ENCODE measurements around the gene PPID. TPM values are rescaled to one million over a fixed set of nuclear protein-coding genes. Genes with fewer than 3 reads are reported as not detected.

PPID gene
- polyA plus RNA-seq, 4 donors = 28.4 to 91.3 (median 40.0) TPM

DNA sequence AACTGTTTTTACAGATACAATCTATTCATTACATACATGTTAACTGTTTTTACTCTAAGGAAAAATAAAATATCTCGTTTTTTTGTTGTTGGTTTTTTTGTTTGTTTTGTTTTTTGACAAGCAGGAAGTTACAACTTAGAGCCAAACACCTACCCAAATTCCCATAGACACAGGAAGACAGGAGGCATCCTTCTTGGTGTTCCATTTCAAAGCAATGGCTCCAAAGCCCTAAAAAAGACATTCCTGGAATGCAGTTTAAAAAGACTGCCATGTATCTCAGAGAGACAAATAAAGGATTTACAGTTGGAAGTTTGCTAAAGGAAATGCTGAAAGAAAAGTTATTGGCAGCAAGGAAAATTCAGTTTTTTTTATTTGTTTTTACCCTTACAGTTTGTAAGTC, 34.4 kb downstream of the PPID start:
- Histone ChIP-seq H3K27me3 (ENCODE audit: control insufficient read depth in 3 of 3, insufficient read depth in 3 of 3, low read length in 3 of 3) (no peaks in the 10 kb centered on the region), H3K4me1 (ENCODE audit: control insufficient read depth in 3 of 3, insufficient read depth in 2 of 3, low read depth in 1 of 3, low read length in 2 of 3) (no peaks in the 10 kb centered on the region), H3K4me3 (ENCODE audit: low read depth in 1 of 3, low read length in 3 of 3) (no peak overlapping the region), H3K27ac (ENCODE audit: low read depth in 1 of 3, low read length in 2 of 3) (no peak overlapping the region), H3K9me3 (ENCODE audit: control insufficient read depth in 2 of 2, insufficient read depth in 1 of 2, low read depth in 1 of 2, low read length in 1 of 2) (no peaks in the 10 kb centered on the region), H3K36me3 (ENCODE audit: control insufficient read depth in 3 of 3, insufficient read depth in 2 of 3, low read depth in 1 of 3, low read length in 3 of 3) (peaks cover 0 to 6% (median 5%) of the 10 kb centered on the region in 3 donors)
- 65 to 78% (median 69%) methylated on average over 1 of the region's 1 CpG for WGBS, 3 donors
- no peak for DNase-seq
- FAIRE-seq = no peak

- 65 to 85% (median 76%) methylated on average over 2 of the region's 2 CpGs for WGBS, 3 donors
- FAIRE-seq = no peak
- Histone ChIP-seq H3K27me3 (ENCODE audit: control insufficient read depth in 3 of 3, insufficient read depth in 3 of 3, low read length in 3 of 3) (no peaks in the 10 kb centered on the region), H3K27ac (ENCODE audit: low read depth in 1 of 3, low read length in 2 of 3) (no peak overlapping the region), H3K4me3 (ENCODE audit: low read depth in 1 of 3, low read length in 3 of 3) (no peak overlapping the region), H3K36me3 (ENCODE audit: control insufficient read depth in 3 of 3, insufficient read depth in 2 of 3, low read depth in 1 of 3, low read length in 3 of 3) (peaks cover 0 to 5% (median 2%) of the 10 kb centered on the region in 3 donors), H3K9me3 (ENCODE audit: control insufficient read depth in 2 of 2, insufficient read depth in 1 of 2, low read depth in 1 of 2, low read length in 1 of 2) (no peaks in the 10 kb centered on the region), H3K4me1 (ENCODE audit: control insufficient read depth in 3 of 3, insufficient read depth in 2 of 3, low read depth in 1 of 3, low read length in 2 of 3) (peaks cover 0 to 2% (median 0%) of the 10 kb centered on the region in 3 donors)
- no peak for DNase-seq
Observed at GRCh38 chr4:158682066-158682465, 41.1 kb downstream of the PPID start.

DNA sequence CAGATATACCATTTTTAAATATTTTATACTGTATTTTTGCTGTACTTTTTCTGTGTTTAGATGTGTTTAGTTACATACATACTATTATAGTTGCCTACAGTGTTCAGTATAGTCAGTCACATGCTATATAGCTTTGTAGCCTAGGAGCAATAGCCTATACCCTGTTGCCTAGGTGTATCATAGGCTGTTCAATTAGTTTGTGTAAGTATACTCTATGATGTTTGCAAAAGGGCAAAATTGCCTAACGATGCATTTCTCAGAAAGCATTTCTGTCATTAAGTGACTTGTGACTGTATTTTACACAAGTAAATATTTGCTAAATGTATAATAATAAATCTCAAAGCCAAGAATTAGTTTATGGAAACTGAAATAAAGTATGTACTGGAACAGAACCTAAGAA, 41.6 kb downstream of the PPID start:
- no peaks in the 10 kb centered on the region for H3K27me3 ChIP-seq (ENCODE audit: control insufficient read depth in 3 of 3, insufficient read depth in 3 of 3, low read length in 3 of 3)
- H3K4me3 ChIP-seq (ENCODE audit: low read depth in 1 of 3, low read length in 3 of 3) = no peak overlapping the region
- peaks cover 0 to 2% (median 0%) of the 10 kb centered on the region in 3 donors for H3K4me1 ChIP-seq (ENCODE audit: control insufficient read depth in 3 of 3, insufficient read depth in 2 of 3, low read depth in 1 of 3, low read length in 2 of 3)
- no peaks in the 10 kb centered on the region for H3K9me3 ChIP-seq (ENCODE audit: control insufficient read depth in 2 of 2, insufficient read depth in 1 of 2, low read depth in 1 of 2, low read length in 1 of 2)
- peaks cover 0 to 5% (median under 1%) of the 10 kb centered on the region in 3 donors for H3K36me3 ChIP-seq (ENCODE audit: control insufficient read depth in 3 of 3, insufficient read depth in 2 of 3, low read depth in 1 of 3, low read length in 3 of 3)
- no peak overlapping the region for H3K27ac ChIP-seq (ENCODE audit: low read depth in 1 of 3, low read length in 2 of 3)
- DNase-seq (no peak), FAIRE-seq (no peak)
- WGBS, 3 donors = 54 to 81% (median 79%) methylated on average over 1 of the region's 1 CpG

- DNase-seq (peak in 1 of 2 donors; percentile 77), FAIRE-seq (no peak)
- H3K27me3 ChIP-seq (ENCODE audit: control insufficient read depth in 3 of 3, insufficient read depth in 3 of 3, low read length in 3 of 3) = no peaks in the 10 kb centered on the region
- WGBS, 3 donors = 35 to 72% (median 50%) methylated on average over 2 of the region's 2 CpGs
- H3K36me3 ChIP-seq (ENCODE audit: control insufficient read depth in 3 of 3, insufficient read depth in 2 of 3, low read depth in 1 of 3, low read length in 3 of 3) = peaks cover 0 to 5% (median 0%) of the 10 kb centered on the region in 3 donors
- peaks cover 0 to 2% (median 0%) of the 10 kb centered on the region in 3 donors for H3K4me1 ChIP-seq (ENCODE audit: control insufficient read depth in 3 of 3, insufficient read depth in 2 of 3, low read depth in 1 of 3, low read length in 2 of 3)
- H3K9me3 ChIP-seq (ENCODE audit: control insufficient read depth in 2 of 2, insufficient read depth in 1 of 2, low read depth in 1 of 2, low read length in 1 of 2) = no peaks in the 10 kb centered on the region
- no peak overlapping the region for H3K27ac ChIP-seq (ENCODE audit: low read depth in 1 of 3, low read length in 2 of 3)
- H3K4me3 ChIP-seq (ENCODE audit: low read depth in 1 of 3, low read length in 3 of 3) = no peak overlapping the region
Observed at GRCh38 chr4:158678767-158679166, 44.4 kb downstream of the PPID start.

DNA sequence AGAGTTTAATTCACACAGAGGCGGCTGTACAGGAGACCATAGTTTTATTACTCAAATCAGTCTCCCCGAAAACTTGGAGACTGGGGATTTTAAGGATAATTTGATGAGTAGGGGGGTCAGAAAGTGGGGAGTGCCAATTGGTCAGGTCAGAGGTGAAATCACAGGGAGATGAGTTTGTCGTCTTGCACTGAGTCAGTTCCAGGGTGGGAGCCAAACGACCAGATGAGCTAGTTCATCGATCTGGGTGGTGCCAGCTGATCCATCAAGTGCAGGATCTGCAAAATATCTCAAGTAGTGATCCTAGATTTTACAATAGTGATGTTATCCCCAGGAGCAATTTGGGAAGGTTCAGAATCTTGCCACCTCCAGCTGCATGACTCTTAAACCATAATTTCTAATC, 47.1 kb downstream of the PPID start:
- no peaks in the 10 kb centered on the region for H3K9me3 ChIP-seq (ENCODE audit: control insufficient read depth in 2 of 2, insufficient read depth in 1 of 2, low read depth in 1 of 2, low read length in 1 of 2)
- no peak overlapping the region for H3K27ac ChIP-seq (ENCODE audit: low read depth in 1 of 3, low read length in 2 of 3)
- 83 to 92% (median 87%) methylated on average over 5 of the region's 5 CpGs for WGBS, 3 donors
- FAIRE-seq (no peak), DNase-seq (no peak)
- H3K36me3 ChIP-seq (ENCODE audit: control insufficient read depth in 3 of 3, insufficient read depth in 2 of 3, low read depth in 1 of 3, low read length in 3 of 3) = peaks cover 0 to 2% (median 0%) of the 10 kb centered on the region in 3 donors
- H3K27me3 ChIP-seq (ENCODE audit: control insufficient read depth in 3 of 3, insufficient read depth in 3 of 3, low read length in 3 of 3) = no peaks in the 10 kb centered on the region
- H3K4me1 ChIP-seq (ENCODE audit: control insufficient read depth in 3 of 3, insufficient read depth in 2 of 3, low read depth in 1 of 3, low read length in 2 of 3) = peaks cover 0 to 6% (median 3%) of the 10 kb centered on the region in 3 donors
- H3K4me3 ChIP-seq (ENCODE audit: low read depth in 1 of 3, low read length in 3 of 3) = no peak overlapping the region

DNA sequence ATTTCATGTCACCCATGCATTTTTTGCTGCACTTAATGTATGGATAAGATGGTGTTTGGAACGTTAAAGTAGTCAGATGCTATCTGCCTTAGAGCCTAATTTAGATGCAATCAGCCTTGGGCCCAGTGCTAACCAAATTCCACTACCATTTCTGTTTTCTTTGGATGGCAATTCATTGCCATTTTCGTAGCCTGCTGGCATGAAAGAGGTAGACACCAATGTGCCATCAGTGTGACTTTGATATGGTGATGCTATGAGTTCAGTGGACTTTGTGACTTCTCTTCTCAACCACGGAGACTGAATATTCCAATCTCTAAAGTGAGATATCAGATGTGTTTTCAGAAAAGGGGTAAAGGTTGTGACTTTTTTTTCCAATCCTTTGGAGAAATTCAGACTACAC, 49.6 kb downstream of the PPID start:
- no peaks in the 10 kb centered on the region for H3K9me3 ChIP-seq (ENCODE audit: control insufficient read depth in 2 of 2, insufficient read depth in 1 of 2, low read depth in 1 of 2, low read length in 1 of 2)
- H3K4me1 ChIP-seq (ENCODE audit: control insufficient read depth in 3 of 3, insufficient read depth in 2 of 3, low read depth in 1 of 3, low read length in 2 of 3) = peaks cover 3 to 9% (median 4%) of the 10 kb centered on the region in 3 donors
- H3K27me3 ChIP-seq (ENCODE audit: control insufficient read depth in 3 of 3, insufficient read depth in 3 of 3, low read length in 3 of 3) = no peaks in the 10 kb centered on the region
- no peaks in the 10 kb centered on the region for H3K36me3 ChIP-seq (ENCODE audit: control insufficient read depth in 3 of 3, insufficient read depth in 2 of 3, low read depth in 1 of 3, low read length in 3 of 3)
- H3K4me3 ChIP-seq (ENCODE audit: low read depth in 1 of 3, low read length in 3 of 3) = no peak overlapping the region
- DNase-seq (peak; percentile 11 to 20), FAIRE-seq (no peak)
- no peak overlapping the region for H3K27ac ChIP-seq (ENCODE audit: low read depth in 1 of 3, low read length in 2 of 3)
- 49 to 78% (median 54%) methylated on average over 3 of the region's 3 CpGs for WGBS, 3 donors

GRCh38 chr4:158671915-158672806, 51.0 kb downstream of the PPID start, which contains the start of gene ETFDH:
TSS of gene ETFDH (plus strand) at chr4:158672296. CDS start at chr4:158672457, 161 bp downstream.
- no peaks in the 10 kb centered on the region for H3K9me3 ChIP-seq (ENCODE audit: control insufficient read depth in 2 of 2, insufficient read depth in 1 of 2, low read depth in 1 of 2, low read length in 1 of 2)
- H3K27ac ChIP-seq (ENCODE audit: low read depth in 1 of 3, low read length in 2 of 3) = peak within 1 kb of the TSS; percentile 94 to 99 (median 99)
- DNase-seq (peak; percentile 100), FAIRE-seq (peak; percentile 79)
- H3K4me3 ChIP-seq (ENCODE audit: low read depth in 1 of 3, low read length in 3 of 3) = peak within 1 kb of the TSS; percentile 60 to 89 (median 84)
- H3K4me1 ChIP-seq (ENCODE audit: control insufficient read depth in 3 of 3, insufficient read depth in 2 of 3, low read depth in 1 of 3, low read length in 2 of 3) = peaks cover 2 to 9% (median 4%) of the 10 kb centered on the region in 3 donors
- WGBS, 3 donors = 0% methylated on average over 59 to 60 of the region's 60 CpGs
- H3K27me3 ChIP-seq (ENCODE audit: control insufficient read depth in 3 of 3, insufficient read depth in 3 of 3, low read length in 3 of 3) = no peaks in the 10 kb centered on the region
- H3K36me3 ChIP-seq (ENCODE audit: control insufficient read depth in 3 of 3, insufficient read depth in 2 of 3, low read depth in 1 of 3, low read length in 3 of 3) = no peaks in the 10 kb centered on the region

DNA sequence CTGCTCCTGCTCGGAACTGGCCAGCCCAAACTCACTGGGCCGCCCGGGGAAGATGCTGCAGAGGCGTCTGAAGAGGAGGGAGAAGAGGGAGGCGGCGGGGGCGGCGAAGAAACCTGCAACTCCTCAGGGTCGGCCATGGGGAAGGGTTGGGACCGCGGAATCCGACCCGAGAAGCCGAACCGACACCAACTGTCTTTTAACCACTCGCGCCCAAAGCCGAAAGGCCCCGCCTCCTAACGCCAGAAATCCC, 51.6 kb downstream of the PPID start, which contains the start of gene C4orf46:
Gene C4orf46, minus strand, starts transcription at position 223 of the 250 bp plus-strand sequence. Its CDS starts 86 bp downstream, at position 137.
- FAIRE-seq = no peak
- Histone ChIP-seq H3K4me3 (ENCODE audit: low read depth in 1 of 3, low read length in 3 of 3) (peak within 1 kb of the TSS; percentile 60 to 89 (median 84)), H3K9me3 (ENCODE audit: control insufficient read depth in 2 of 2, insufficient read depth in 1 of 2, low read depth in 1 of 2, low read length in 1 of 2) (no peaks in the 10 kb centered on the region), H3K27ac (ENCODE audit: low read depth in 1 of 3, low read length in 2 of 3) (peak within 1 kb of the TSS; percentile 94 to 99 (median 99)), H3K27me3 (ENCODE audit: control insufficient read depth in 3 of 3, insufficient read depth in 3 of 3, low read length in 3 of 3) (no peaks in the 10 kb centered on the region), H3K36me3 (ENCODE audit: control insufficient read depth in 3 of 3, insufficient read depth in 2 of 3, low read depth in 1 of 3, low read length in 3 of 3) (no peaks in the 10 kb centered on the region), H3K4me1 (ENCODE audit: control insufficient read depth in 3 of 3, insufficient read depth in 2 of 3, low read depth in 1 of 3, low read length in 2 of 3) (peaks cover 2 to 9% (median 4%) of the 10 kb centered on the region in 3 donors)
- 0 to 1% (median 0%) methylated on average over 14 to 20 of the region's 20 CpGs for WGBS, 3 donors
- DNase-seq = no peak
